Peyer's patch (tissue), 4 donors: ENCODE data around the gene ZDHHC8.

ENCODE experiments used
- POLR2A ChIP-seq, 2 donors: fragments of 450-650 bp; IDR thresholded peaks; one replicate each; pipeline ENCODE4 v1.5.1; 2017; ENCODE audit warnings: antibody characterized with exemption in 2 of 2, mild to moderate bottlenecking in 2 of 2, moderate library complexity in 2 of 2
- TF ChIP-seq, protein P1 (sequence below), 6 experiments: fragments of 450-650 bp in 4 of 6; fragments of 200-600 bp in 2 of 6; sonication (generic) in 1 of 6; IDR thresholded peaks; one replicate each; pipeline ENCODE4 v1.5.1; 2017 to 2019; ENCODE audit warnings: antibody characterized with exemption in 6 of 6, mild to moderate bottlenecking in 3 of 6, moderate library complexity in 1 of 6

DNA sequence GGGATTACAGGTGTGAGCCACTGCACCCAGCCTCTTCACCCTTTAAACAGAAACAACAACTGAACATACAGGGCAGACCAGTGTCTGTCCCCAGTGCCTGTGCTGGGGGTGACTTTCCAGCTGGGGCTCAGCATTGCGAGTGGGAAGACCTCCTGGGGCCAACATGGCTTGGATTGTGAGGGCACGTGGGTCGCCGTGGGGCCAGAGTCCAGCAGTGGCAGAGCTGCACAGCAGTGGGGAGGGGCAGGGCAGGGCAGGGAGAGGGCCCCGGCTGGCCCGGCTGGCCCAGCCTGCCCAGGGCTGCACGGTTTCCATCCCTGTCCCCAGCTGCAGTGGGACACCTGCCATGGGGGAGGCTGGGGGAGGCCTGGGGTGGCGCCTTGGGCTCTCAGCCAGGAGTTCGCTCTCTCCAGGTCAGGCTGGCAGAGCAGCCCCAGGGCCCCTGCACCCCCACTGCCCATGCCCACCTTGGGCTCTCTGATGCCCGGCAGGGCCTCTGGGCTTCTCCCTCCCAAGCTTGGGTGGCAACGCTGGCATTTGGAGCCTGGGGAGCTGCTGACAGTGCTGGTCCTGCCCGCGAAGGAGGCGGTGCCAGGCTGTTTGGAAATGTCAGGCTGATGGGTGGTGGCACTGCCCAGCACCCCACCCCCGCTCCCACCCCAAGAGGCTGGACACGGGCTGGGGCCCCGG, 49.7 kb downstream of the ZDHHC8 start:
- TF ChIP-seq, protein P1, sequence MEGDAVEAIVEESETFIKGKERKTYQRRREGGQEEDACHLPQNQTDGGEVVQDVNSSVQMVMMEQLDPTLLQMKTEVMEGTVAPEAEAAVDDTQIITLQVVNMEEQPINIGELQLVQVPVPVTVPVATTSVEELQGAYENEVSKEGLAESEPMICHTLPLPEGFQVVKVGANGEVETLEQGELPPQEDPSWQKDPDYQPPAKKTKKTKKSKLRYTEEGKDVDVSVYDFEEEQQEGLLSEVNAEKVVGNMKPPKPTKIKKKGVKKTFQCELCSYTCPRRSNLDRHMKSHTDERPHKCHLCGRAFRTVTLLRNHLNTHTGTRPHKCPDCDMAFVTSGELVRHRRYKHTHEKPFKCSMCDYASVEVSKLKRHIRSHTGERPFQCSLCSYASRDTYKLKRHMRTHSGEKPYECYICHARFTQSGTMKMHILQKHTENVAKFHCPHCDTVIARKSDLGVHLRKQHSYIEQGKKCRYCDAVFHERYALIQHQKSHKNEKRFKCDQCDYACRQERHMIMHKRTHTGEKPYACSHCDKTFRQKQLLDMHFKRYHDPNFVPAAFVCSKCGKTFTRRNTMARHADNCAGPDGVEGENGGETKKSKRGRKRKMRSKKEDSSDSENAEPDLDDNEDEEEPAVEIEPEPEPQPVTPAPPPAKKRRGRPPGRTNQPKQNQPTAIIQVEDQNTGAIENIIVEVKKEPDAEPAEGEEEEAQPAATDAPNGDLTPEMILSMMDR (IDR thresholded peaks at IDR 0.05) = no peak
- TF ChIP-seq POLR2A (IDR thresholded peaks at IDR 0.05) = no peak
